Neutrophil (primary cell): ENCODE data around the gene KLHL18.

Experiments used
- H3K27ac ChIP-seq: fragments of 200-600 bp; sonication (generic); 2 replicates; pipeline ENCODE4 v1.5.1; 2016; ENCODE audit warnings: mild to moderate bottlenecking, moderate library complexity
- H3K27me3 ChIP-seq: fragments of 200-600 bp; sonication (generic); 2 replicates; pipeline ENCODE4 v1.6.0; 2016; ENCODE audit warnings: mild to moderate bottlenecking
- H3K36me3 ChIP-seq: fragments of 200-600 bp; sonication (generic); 2 replicates; pipeline ENCODE4 v1.5.1; 2017
- H3K4me1 ChIP-seq, 2 experiments: fragments of 200-600 bp in 1 of 2; sonication (generic) in 1 of 2; 1 replicate in 1 of 2; 2 replicates in 1 of 2; pipeline versions ENCODE4 v1.5.1 to v1.6.1; 2013 to 2016; ENCODE audit warnings: low read depth in 1 of 2, low read length in 1 of 2, mild to moderate bottlenecking in 1 of 2, moderate library complexity in 1 of 2; ENCODE audit not compliant: control insufficient read depth in 1 of 2, insufficient read depth in 1 of 2
- H3K4me3 ChIP-seq, 2 experiments: fragments of 200-600 bp in 1 of 2; sonication (generic) in 1 of 2; 1 replicate in 1 of 2; 2 replicates in 1 of 2; pipeline ENCODE4 v1.5.1; 2013 to 2016; ENCODE audit warnings: low read depth in 1 of 2, low read length in 1 of 2, mild to moderate bottlenecking in 1 of 2, moderate library complexity in 1 of 2
- H3K9me3 ChIP-seq: fragments of 200-600 bp; sonication (generic); 2 replicates; pipeline ENCODE4 v1.5.1; 2016
- CTCF ChIP-seq: fragments of 200-600 bp; sonication (generic); IDR thresholded peaks from 2 replicates; pipeline ENCODE4 v1.5.1; 2016; ENCODE audit warnings: antibody characterized with exemption

The KLHL18 gene

GRCh38 chr3:47385007-47385406 is 102.3 kb downstream of the KLHL18 start:
- no peak for TF ChIP-seq CTCF
- Histone ChIP-seq H3K36me3 (peaks cover 11% of the 10 kb centered on the region), H3K27ac (no peak overlapping the region)

GRCh38 chr3:47385796-47386195 is 103.1 kb downstream of the KLHL18 start:
- no peaks in the 10 kb centered on the region for H3K27me3 ChIP-seq
- peaks cover 12% of the 10 kb centered on the region in 2 experiments for H3K4me1 ChIP-seq
- TF ChIP-seq CTCF: no peak
- no peaks in the 10 kb centered on the region for H3K9me3 ChIP-seq
- peaks cover 11% of the 10 kb centered on the region for H3K36me3 ChIP-seq
- no peak overlapping the region for H3K4me3 ChIP-seq
- no peak overlapping the region for H3K27ac ChIP-seq

More at GRCh38 chr3:47385007-47385406, 102.3 kb downstream of the KLHL18 start:
- Histone ChIP-seq H3K4me3 (no peak overlapping the region), H3K4me1 (peaks cover 16 to 19% of the 10 kb centered on the region in 2 experiments), H3K27me3 (no peaks in the 10 kb centered on the region), H3K9me3 (no peaks in the 10 kb centered on the region)

GRCh38 chr3:47392933-47393332 is 110.2 kb downstream of the KLHL18 start:
- TF ChIP-seq CTCF: no peak
- H3K4me1 ChIP-seq: no peaks in the 10 kb centered on the region
- H3K4me3 ChIP-seq: no peak overlapping the region
- H3K27ac ChIP-seq: no peak overlapping the region
- H3K27me3 ChIP-seq: no peaks in the 10 kb centered on the region
- H3K36me3 ChIP-seq: peaks cover 19% of the 10 kb centered on the region
- H3K9me3 ChIP-seq: no peaks in the 10 kb centered on the region

DNA sequence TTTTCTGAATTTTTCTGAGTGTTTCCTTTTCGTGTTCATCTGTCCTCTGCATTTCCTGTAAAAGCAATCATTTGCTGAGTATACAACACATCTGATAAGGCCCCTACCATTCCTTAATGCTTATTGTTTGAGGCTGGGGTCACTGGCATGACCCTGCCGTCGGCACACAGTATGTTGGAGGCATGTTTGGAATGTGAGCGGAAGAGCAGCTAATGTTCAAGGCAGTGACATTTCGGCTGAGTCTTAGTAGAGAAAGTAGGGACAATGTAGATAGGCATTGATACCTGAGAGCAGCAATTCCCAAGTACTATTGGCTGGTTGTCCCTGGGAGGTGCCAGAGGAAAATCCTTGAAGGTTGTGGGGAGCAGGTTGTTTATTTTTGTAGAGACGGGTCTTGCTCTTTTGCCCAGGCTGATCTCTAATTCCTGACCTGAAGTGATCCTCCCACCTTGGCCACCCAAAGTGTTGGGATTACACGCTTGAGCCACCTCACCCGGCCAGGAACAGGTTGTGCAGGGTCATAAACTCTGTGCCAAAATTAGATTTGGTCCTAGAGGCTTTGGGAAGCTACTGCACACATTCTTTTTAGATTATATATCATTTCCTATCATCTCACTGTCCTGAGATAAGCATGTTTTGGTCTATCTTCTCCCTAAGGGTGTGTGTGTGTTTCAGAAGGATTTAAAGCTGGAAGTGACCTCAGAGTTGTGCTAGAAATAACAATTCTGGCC is 111.6 kb downstream of the KLHL18 start:
- Histone ChIP-seq H3K4me3 (no peak overlapping the region), H3K4me1 (no peaks in the 10 kb centered on the region), H3K27ac (no peak overlapping the region), H3K27me3 (no peaks in the 10 kb centered on the region), H3K9me3 (no peaks in the 10 kb centered on the region), H3K36me3 (peaks cover 20% of the 10 kb centered on the region)
- TF ChIP-seq CTCF: no peak

- Histone ChIP-seq H3K27ac (no peak overlapping the region), H3K36me3 (peaks cover 26% of the 10 kb centered on the region), H3K4me3 (no peak overlapping the region), H3K27me3 (no peaks in the 10 kb centered on the region), H3K4me1 (no peaks in the 10 kb centered on the region), H3K9me3 (no peaks in the 10 kb centered on the region)
- TF ChIP-seq CTCF: no peak
These were observed 112.1 kb downstream of the KLHL18 start for GRCh38 chr3:47394881-47395280.
